WI38 (cell line): ENCODE data around the gene C19orf53.
"Not testable (repeated sequence)": the region's sequence is repeated elsewhere in the genome, so short reads cannot be mapped to it uniquely, and the experiment has no call there.

ENCODE experiments used
- H3K4me3 ChIP-seq: 2 replicates; pipeline ENCODE4 v1.5.1; 2011; ENCODE audit warnings: low read depth, mild to moderate bottlenecking, control low read depth, low read length
- CTCF ChIP-seq: IDR thresholded peaks from 2 replicates; pipeline ENCODE4 v1.5.1; 2012; ENCODE audit warnings: low read depth, mild to moderate bottlenecking, control low read depth, low read length

The C19orf53 gene

GRCh38 chr19:13788991-13789390 is 14.7 kb downstream of the C19orf53 start:
- H3K4me3 ChIP-seq = no peak overlapping the region
- TF ChIP-seq CTCF = no peak

- TF ChIP-seq CTCF = no peak
- H3K4me3 ChIP-seq = no peak overlapping the region
These were observed 16.1 kb downstream of the C19orf53 start for GRCh38 chr19:13790354-13790753.

GRCh38 chr19:13793317-13793716 is 19.1 kb downstream of the C19orf53 start:
- not testable (repeated sequence) for H3K4me3 ChIP-seq

- H3K4me3 ChIP-seq = peak overlapping the region; percentile 78
- no peak for TF ChIP-seq CTCF
These were observed 20.1 kb downstream of the C19orf53 start for GRCh38 chr19:13794398-13794756.

DNA sequence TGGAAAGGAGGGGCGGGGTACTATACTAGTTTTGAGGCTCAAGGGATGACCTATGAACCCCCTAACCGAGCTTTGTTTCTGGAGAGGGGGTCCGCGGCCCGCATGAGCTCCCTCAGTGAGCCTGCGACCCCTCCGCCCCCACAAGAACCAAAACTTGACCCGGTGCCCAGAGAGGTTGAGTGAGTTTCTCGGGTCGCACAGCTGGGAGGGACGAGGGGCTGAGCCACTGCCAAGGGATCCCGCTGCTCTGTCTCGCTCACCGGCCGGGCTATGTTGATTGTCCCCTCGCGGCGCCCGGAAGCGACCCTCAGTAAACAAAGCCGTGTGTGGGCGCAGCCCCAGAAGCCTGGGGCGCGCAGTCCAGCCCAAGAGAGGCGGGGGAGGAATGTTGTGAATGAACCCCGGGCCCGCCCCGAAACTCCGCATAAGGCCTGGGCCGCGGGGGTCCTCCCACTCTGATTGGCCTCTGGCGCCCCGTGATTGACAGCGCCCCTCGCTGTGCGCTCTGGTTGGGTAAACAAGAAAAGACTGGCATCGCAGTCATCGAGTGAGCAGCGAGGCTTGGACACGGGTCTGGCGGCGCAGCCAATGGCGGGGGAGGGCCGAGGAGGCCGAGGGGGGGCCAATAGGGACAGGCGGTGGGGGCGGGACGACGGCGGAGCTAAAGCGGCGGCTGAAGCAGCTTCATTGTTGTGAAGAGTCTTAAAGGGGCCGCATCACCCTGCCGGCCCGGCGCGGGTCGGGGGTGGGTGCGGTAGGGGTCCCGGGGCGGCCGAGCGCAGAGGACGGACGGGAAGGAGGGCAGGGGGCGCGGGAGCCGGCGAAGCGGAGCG is 20.7 kb downstream of the C19orf53 start, which contains the start of gene ZSWIM4:
Gene ZSWIM4, plus strand, starts transcription at position 687 of the 833 bp plus-strand sequence. CDS start 206 bp downstream, outside the sequence.
- TF ChIP-seq CTCF = no peak
- H3K4me3 ChIP-seq = peak within 1 kb of the TSS; percentile 85

GRCh38 chr19:13795595-13796300 is 21.5 kb downstream of the C19orf53 start:
- TF ChIP-seq CTCF = no peak

GRCh38 chr19:13796301-13797057 is 22.2 kb downstream of the C19orf53 start:
- TF ChIP-seq CTCF = peak; percentile 28
- H3K4me3 ChIP-seq = peak overlapping the region; percentile 85

More at GRCh38 chr19:13795595-13796300, 21.5 kb downstream of the C19orf53 start:
- peak overlapping the region; percentile 85 for H3K4me3 ChIP-seq
